ENCODE measurements around the gene ZDHHC1.

Gene ZDHHC1

DNA sequence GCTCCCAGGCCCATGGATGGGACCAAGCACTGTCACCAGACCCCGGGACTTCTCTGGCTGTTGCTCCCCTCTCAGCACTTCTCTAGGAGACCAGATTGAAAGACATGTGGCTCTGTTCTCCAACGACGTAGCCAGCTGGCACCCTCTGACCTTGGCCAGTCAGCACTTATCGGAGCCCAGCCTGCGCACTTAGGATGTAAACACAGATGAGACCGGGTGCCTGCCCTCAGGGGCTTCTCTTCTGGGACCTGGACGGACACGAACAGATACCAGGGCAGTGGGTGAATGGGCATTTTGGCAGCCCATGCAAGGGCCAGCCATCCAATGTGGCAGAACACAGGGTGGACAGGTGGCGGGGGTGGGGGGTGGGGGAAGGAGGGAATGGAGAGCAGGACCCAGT, 6.6 kb downstream of the ZDHHC1 start:
- DNase-seq (ENCODE audit: low read depth): no peak

DNA sequence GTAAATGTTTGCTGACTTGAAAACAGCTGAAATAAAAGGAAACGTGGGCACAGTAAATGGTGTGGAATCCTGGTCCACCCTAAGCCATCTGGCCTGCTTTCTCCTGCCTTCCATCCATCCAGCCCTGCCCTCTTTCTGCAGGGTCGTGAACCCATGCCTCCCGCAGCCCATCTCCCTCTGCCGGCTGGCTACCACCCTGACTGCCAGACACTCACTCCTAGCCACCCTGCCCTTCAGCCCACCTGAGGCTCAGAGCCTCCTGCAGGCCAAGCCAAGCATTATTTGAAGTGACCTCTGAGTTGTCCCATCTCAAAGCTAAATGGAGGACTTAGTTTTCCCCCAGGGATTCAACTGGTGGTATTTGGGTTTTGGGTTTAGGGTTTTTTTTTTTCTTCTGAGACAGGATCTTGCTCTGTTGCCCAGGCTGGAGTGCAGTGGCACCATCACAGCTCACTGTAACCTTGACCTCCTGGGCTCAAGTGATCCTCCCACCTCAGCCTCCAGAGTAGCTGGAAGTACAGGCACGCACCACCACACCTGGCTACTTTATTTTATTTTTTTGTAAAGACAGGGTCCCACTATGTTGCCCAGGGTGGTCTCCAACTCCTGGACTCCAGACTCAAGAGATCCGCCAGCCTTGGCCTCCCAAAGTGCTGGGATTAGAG, 8.4 kb downstream of the ZDHHC1 start:
- DNase-seq (ENCODE audit: low read depth): no peak

DNA sequence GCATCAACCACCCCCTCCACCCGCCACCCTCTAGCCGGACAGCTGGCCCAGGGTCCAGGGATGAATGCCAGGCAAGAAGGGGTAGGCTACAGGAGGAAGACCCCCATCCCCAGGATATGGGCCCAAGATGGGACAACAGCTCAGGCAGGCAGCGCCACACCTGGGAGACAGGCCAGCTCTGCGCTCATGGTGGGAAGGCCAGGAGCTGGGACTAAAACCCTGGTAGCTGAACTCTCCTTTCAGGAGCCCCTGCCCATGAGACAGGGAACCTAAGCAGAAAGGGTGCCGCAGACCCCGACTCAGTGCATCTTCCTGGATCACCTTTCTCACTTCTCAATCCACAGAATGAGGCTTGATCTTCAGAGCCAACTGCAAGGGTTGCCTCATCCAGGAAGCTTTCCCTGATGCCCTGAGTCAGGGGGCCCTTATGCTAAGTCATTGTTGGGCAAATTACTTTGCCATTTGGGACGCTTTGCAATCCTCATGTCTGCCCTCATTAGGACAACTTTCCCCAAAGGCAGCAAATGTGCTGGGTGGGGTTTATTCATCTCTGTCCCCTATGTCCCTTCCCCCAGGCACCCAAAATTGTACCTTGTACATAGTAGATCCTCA, 9.0 kb downstream of the ZDHHC1 start:
- no peak for DNase-seq (ENCODE audit: low read depth)

DNA sequence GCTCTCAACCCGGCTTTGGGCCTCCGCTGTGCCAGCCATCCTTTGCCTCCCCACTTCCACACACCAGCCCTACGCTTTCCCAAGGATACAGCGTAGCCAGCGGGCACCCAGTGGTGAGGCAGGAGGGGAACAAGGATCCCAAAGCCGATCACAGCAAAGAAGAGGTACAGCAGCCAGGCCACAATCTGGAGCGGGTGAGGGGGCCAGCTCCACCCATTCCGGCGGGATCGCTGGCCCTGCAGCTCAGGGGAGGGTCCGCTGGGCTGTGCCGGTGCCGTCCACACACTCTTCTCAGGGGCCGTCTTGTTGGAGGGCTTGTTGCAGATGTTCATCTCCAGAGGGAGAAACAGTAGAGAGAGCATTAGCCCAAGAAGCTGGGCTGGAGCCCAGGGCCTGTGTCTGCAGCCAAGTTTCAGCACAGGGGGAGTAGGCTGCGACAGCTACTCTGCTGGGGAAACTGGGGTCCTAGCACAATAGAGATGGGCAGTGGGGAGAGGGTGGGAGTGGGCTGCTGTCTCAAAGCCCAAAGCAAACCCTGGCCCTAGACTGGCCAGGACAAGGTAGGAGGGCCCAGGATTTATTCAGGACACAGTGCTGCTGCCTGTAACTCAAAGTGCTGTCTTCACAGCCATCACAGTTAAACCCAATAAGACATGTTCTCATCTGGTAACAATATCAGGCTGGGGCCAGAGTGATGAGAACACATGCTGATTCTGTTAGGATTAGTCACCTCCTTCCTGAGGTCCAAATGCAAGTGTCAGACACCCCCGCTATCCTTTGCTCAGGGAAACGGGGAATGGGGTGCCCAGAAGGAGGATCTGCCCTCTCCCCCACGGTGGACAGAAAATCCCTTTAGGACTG, 9.9 kb downstream of the ZDHHC1 start:
- DNase-seq (ENCODE audit: low read depth): no peak

DNA sequence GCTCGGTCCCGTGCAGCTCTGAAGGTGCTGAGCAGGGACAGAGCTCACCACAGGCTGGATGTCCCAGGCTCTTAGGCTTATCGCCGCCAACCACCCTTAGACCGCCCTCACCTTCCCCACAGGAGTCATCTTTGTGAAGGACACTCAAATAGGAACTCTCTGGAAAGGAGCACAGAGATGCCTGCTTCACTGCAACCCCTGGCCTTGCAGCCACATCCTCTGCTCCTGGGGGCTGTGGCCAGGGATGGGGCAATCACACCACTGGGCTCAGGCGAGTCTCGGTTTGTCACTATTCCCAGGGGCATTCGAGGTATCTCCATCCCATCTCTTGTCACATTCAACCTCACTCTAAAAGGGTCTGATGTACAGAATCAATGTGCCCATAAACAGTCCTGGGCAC, 10.9 kb downstream of the ZDHHC1 start:
- no peak for DNase-seq (ENCODE audit: low read depth)

DNA sequence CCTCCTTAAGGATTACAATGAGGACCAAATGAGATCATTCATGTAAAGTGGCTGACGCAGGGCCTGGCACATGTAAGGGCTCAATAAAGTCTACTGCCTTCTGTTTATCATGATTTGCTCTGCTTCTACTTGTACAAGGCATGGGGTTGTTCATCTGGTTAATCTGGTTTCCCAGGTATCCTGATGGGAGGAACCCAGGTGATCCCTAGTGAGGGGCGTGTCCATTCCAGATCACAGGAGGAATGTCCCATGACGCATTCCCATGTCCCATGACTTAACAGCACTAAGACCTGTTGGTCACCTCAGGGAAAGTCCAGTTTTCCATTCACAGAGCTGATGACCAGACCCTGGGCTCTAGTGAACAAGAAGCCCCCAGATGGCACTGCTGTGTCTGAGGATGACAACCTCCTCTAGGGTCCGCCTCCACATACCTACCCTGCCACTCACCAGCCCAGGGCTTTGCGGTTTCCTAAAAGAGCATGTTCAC, 11.5 kb downstream of the ZDHHC1 start:
- no peak for DNase-seq (ENCODE audit: low read depth)

DNA sequence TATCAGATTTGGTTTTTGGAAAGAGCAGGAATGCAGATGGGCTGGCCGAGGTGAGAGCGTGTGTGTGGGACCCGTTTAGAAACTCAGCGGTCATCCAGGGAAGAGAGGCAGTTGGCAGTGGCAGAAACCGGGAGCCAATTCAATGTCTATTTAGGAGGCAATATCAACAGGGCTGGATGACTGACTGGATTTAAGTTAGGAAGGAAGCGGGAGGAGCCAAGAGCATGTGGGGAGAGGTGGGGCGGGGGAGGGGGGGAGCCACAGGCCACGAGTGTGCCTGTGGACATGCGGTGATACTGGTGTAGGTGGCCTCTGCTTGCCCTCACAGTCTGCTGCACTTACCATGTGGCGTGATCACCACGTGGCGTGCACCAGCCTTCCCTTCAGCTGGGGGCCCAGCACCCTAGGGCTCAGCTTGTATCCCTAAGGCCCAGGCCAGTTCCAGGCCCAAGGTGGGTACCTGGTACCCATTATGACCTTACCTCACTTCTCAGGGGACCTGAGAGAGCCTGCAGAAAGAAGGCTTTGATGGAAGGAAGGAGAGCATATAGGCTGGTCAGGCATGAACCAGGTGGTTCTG, 12.2 kb downstream of the ZDHHC1 start:
- DNase-seq (ENCODE audit: low read depth): no peak

DNA sequence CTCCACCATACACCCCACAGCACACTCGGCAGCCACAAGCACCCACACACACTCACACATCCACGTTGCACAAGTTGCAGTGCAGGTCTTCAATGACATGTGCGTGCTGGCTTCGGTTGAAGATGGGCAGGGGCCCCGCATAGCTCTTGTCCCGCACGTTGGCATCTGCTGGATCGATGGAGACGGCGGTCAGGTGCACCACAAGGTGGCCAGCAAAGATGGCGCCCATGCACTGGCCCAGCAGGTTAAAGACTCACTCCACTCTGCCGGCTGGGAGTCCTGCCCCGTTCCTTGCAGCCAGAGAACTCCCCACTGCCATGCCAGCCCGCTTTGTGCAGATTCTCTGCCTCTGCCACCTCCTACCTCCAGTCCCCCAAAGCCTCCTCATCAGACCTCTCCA, 15.4 kb downstream of the ZDHHC1 start:
- no peak for DNase-seq (ENCODE audit: low read depth)

DNA sequence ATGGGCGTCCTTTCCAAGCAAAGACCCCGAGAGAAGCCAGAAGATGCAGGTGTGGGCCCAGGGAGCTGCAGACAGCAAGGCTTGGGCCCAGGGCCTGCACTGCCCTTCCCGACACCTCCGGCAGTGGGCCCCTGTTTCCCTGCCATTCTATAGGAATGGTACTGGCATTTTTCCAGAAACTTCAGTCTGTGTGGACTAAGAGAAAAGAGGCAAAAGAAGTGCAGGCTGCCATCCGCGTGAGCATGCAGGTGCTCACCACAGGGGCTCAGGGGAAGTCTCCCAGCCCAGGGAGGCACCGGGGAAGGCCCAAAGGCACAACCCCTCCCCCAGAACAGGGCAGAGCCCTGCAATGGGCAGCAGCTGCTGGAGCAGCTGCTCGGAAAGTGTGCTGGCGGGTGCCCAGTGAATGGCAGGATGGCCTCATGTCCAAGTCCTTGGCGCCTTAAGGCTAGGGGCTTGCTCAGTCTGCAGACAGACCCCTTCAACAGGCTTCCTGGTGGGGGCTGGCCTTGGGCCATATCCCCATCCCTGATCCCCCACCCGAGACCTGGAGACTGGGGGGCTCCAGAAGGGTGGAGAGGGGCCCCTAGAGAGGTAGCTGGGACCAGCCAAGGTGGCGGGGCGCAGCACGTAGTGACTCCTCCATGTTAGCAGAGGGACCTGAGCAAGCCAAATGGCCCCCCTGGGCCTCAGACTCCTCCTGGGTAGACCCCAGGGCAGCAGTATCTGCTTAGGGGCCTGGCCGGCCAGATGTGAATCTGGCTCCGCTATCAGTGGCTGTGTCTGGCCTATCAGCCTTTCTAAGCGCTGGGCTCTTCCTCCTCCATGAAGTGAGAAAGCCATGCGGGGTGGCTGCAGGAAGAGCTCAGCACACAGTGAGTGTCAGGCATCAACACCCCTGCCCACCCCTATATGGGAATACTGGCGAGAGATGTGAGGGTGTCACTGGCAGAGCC, 16.2 kb downstream of the ZDHHC1 start:
- no peak for DNase-seq (ENCODE audit: low read depth)

DNA sequence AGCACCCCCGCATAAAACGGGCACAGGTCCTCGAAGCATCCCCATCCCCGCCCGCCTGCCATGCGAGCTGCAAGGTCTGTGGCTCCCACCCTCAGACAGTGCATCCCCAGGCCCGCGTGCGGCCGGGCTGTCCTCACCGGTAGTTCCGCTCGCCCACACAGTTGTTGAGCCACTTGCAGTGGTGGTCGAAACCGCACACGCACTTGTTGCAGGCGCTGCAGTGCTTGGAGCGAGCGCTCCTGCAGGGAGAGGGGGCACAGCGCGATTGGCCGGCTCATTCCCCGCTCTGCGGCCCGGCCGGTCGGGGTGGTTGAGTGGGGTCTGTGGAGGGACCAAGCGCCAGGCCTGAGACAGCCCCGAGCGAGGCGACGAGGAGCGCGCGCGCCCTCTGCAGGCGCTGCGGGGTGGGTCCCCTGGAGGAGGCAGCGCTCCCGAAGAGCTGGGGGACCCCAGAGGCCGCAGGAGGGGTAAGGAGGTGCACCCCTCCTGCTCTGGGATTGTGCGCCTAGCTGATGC, 17.0 kb downstream of the ZDHHC1 start:
- DNase-seq (ENCODE audit: low read depth): peak; percentile 23

DNA sequence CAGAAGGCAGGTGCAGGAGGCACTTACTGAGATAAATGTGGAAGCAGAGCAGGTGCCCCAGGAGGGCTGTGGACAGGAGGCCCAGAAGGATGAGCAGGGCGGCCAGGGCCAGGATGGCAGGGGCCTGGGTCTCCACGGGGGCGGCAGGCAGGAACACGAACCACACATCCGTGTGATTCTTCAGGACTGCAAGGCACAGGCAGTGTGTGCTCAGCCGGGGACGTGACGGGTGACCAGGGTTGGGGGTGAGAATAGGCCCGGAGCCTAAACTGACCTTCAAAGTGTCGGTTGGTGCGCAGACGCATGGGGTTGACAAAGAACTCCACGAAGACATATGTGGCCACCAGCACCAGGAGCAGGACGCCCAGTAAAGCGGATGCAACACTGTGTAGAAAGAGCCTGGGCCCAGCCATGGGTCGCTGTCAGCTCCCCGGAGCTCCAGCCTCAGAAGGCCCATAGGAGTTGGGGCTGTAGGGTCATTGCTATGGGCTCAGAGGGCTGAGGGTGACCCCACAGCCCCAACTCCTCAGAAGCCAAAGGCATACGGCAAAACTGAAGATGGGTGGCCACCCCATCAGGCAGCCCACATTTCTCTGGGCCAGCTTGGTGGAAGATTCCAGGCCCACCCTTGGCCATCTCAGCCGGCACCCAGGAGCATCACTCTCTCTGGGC, 17.6 kb downstream of the ZDHHC1 start:
- no peak for DNase-seq (ENCODE audit: low read depth)

DNA sequence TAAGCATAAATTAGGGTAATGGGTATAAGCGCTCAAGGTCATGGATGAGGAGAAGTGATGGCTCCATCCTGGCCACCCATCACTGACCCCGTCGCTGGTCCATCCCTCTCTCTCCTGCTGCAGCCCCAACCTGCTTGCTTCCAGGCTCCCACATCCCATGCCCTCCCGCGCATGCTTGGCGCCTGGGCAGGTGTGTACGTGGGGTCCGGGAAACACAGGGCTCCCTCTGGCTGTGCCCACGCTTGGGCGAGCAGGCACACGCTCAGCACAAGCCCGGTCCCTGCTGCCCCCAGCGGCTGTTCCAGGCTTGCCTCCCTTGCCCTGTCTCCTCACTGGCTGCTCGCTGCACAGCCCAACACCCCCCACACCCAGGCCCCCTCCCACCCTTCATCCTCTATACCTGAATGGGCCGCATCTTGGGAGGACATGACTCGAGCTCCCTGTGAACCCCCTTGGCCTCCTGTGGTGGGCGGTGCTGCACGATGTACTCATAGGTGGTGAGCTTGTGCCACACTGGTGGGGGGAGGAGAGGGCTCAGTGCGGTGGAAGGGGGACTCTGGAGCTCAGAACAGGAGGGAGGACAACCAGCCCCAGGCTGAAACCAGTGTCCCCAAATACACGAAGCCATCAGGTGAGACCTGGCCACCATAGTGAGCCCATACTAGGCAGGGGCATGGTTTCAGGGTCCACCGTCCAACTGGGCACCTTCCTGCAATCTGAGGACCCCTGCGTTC, 18.3 kb downstream of the ZDHHC1 start:
- DNase-seq (ENCODE audit: low read depth): no peak

DNA sequence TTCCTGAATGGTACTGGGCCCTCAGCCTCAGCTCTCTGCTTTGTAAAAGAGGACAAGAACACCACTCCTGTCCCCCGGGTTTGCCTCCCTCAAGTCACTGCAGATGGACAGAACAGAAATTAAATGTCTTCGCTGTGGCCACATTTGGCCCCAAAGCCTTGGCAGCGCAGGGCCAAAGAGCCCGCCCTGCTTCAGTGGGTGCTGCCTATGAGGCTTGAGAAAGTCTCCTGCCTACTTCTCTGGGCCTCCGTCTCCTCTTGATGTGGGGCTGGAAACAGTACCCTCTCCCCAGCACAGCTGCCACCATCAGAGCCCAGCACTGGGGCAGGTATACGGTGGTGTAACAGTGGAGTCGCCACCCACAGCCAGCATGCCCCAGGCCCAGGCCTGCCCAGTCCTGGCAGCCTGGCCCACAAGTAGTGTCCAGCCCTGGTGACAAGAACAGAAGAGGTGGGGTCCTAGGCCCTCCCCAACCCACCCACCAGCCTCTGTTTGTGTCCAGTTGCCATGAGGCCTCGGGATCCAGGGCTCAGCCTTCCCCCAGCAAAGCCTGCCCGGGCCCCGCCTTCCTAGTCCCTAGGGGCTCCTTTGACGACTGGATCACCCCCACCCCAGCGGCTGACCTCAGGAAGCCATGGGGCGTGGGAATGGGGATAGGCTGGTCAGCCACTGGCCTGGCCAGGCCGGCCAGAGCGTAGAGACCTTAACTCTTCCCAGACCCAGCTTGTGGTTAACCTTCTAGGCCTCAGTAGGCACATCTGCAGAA, 19.1 kb downstream of the ZDHHC1 start:
- DNase-seq (ENCODE audit: low read depth): no peak

DNA sequence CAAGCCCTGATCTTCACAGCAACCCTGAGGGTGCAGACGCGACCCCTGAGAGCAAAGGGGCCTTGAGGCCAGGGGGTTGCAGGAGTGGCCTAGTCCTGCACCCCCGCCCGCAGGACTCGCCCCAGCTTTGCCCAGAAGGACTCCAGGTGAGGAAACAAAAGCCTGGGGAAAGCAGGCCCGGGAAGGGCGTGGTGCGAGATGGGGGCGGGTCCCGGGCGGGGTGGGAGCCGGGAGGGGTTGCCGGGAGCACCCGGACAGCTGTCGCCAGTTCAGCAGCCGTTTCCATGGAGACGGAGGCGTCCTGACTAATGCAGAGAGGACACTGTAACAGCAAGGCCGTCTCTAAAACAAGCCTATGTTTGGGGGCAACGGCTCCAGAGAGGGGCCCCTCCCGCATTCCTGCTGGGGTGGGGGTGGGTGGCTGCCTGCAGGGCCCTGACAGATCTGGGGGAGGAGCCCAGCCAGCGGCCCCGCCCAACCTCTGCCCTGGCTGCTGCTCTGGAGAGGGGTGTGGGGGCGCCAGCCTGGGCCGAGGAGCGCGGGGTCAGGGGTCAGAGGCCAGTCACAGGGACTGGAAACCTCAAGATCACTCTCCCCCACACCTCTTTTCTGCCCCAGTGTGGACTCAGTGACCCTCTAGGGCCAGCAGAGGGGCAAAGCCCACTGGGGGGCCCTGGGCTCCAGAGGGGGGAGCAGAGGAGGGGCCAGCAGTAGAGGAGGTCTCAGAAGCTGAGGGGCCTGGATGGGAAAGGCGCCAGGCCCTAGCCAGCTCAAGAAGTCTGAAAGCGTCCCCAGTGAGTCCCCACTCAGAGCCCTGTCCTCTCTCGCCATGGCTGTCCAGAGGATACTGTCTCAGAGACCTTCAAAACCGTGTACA, 19.9 kb downstream of the ZDHHC1 start:
- DNase-seq (ENCODE audit: low read depth): no peak

DNA sequence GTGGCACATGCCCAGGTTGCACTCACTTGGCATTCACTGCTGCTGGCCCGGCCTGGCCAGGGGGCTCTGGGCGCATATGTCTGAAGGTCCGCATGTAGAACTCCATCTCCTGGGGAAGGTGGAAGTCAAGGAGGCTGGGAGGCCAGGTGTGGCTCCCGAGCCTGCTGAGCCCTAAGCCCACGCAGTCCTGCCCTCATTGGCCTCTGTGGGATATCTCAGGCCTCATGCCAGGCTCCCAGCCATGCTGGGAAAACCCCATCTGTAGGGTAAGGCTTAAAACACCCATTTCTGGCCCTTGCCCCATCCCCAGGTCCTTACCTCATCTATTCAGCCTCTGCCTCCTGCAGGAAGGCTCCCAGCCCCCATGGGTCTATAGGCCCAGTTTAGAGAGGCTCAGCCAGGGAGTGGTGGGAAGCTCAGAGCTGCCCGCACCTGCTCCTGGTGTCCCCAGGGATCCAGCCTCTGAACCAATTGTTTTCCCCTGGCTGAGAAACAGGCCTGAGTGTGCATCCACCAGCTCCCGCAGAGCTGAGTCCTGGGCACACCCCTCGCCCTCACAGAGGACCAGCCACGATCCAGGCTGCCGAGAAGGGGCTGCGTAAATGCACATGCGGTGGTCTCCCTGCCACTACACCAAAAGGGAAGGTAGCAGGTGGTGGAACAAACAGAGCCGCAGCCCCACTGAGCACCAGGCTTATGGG, 20.7 kb downstream of the ZDHHC1 start:
- DNase-seq (ENCODE audit: low read depth): no peak

DNA sequence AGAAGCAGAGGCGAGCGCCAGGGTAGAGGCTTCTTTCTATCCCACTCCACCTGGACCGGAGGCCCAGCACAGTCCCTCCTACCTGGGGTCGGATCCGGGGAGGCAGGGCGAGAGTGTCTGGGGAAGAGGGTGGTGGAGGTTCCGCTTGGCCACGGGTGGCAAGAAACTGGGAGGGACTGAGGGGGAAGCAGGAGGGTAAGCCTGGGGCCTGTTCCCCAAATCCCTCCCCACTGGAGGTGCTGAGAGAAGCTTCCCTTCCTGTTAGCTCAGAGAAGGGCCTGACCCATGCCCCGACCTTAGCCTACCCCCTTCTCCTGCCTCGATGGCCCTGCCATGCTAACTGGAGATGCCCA, 21.2 kb downstream of the ZDHHC1 start:
- no peak for DNase-seq (ENCODE audit: low read depth)

All from activated T-helper 9 cell treated with anti-CD3 and anti-CD28 coated beads, Interleukin-2, amount 50 U/mL, for 16 hours (primary cell).